PFSK-1 (cell line): ENCODE measurements around the gene ENAM.

ENCODE experiments used
- FOXP2 ChIP-seq: optimal IDR thresholded peaks from 2 replicates; pipeline ENCODE3; 2011; ENCODE audit warnings: borderline replicate concordance, control low read depth, inconsistent platforms; ENCODE audit not compliant: insufficient read depth; ENCODE audit errors: extremely low read length, extremely low read depth
- POLR2AphosphoS5 ChIP-seq: IDR thresholded peaks from 2 replicates; pipeline ENCODE4 v1.6.1; 2012; ENCODE audit warnings: low read depth, mild to moderate bottlenecking, control low read depth, low read length, moderate library complexity
- SIN3A ChIP-seq: IDR thresholded peaks from 2 replicates; pipeline ENCODE4 v1.6.1; 2012; ENCODE audit warnings: mild to moderate bottlenecking, low read length, moderate library complexity, borderline replicate concordance; ENCODE audit not compliant: insufficient read depth
- TAF1 ChIP-seq: IDR thresholded peaks from 2 replicates; pipeline ENCODE4 v1.6.1; 2012; ENCODE audit warnings: low read length, control low read depth, borderline replicate concordance; ENCODE audit not compliant: insufficient read depth
- TF ChIP-seq, protein P1 (sequence below), 2 experiments: IDR thresholded peaks; 2 replicates each; pipeline versions ENCODE4 v1.6.1 to v1.8.0; 2011 to 2012; ENCODE audit warnings: low read depth in 2 of 2, low read length in 2 of 2, control low read depth in 1 of 2, inconsistent platforms in 1 of 2, mild to moderate bottlenecking in 1 of 2, moderate library complexity in 1 of 2; ENCODE audit not compliant: insufficient read depth in 1 of 2

The ENAM gene

DNA sequence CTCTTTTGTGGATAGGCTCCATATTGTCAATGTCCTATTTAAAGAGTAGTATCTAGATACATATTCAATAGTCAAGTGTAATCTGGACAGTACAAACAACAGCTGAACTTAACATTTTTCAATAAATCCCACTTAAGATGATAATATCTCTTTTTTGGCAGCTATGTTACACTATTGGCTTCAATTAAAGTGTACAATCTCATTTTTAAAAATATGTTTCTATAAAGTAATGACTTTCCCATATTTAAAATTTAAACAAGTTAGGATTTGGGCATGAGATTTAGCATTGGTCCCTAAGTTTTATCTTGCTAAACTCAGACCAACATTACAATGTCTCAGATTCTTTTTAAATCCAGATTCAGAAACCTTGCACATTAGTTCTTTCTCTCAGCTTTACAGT is 45.6 kb downstream of the ENAM start:
- TF ChIP-seq FOXP2 (no peak), POLR2AphosphoS5 (no peak), TAF1 (no peak), SIN3A (no peak)
- TF ChIP-seq, protein P1, sequence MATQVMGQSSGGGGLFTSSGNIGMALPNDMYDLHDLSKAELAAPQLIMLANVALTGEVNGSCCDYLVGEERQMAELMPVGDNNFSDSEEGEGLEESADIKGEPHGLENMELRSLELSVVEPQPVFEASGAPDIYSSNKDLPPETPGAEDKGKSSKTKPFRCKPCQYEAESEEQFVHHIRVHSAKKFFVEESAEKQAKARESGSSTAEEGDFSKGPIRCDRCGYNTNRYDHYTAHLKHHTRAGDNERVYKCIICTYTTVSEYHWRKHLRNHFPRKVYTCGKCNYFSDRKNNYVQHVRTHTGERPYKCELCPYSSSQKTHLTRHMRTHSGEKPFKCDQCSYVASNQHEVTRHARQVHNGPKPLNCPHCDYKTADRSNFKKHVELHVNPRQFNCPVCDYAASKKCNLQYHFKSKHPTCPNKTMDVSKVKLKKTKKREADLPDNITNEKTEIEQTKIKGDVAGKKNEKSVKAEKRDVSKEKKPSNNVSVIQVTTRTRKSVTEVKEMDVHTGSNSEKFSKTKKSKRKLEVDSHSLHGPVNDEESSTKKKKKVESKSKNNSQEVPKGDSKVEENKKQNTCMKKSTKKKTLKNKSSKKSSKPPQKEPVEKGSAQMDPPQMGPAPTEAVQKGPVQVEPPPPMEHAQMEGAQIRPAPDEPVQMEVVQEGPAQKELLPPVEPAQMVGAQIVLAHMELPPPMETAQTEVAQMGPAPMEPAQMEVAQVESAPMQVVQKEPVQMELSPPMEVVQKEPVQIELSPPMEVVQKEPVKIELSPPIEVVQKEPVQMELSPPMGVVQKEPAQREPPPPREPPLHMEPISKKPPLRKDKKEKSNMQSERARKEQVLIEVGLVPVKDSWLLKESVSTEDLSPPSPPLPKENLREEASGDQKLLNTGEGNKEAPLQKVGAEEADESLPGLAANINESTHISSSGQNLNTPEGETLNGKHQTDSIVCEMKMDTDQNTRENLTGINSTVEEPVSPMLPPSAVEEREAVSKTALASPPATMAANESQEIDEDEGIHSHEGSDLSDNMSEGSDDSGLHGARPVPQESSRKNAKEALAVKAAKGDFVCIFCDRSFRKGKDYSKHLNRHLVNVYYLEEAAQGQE (IDR thresholded peaks at IDR 0.05; ENCODE audit: insufficient read depth in 1 of 2, low read depth in 2 of 2, low read length in 2 of 2) = no peak

DNA sequence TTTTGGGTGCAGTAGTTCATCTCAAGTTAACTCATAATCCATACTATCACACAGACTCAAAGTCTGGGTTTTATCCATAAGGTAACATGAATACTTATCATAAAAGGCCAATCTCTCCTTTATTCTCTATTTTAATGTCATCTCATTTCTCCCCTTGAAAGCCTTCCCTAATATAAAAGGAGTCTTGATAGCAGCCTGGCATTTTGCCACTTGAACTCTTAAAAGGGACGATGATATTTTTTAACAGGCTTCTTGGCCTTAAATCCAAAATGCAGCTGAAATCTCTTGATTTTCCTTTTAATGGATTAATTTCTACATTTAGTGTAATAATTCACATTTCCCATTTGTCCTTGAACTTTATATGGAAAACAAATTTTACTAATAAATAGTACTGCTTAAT is 46.2 kb downstream of the ENAM start:
- TF ChIP-seq, protein P1 (IDR thresholded peaks at IDR 0.05; ENCODE audit: insufficient read depth in 1 of 2, low read depth in 2 of 2, low read length in 2 of 2) = no peak
- TF ChIP-seq POLR2AphosphoS5 = no peak
- TF ChIP-seq FOXP2 = no peak
- no peak for TF ChIP-seq SIN3A
- no peak for TF ChIP-seq TAF1

DNA sequence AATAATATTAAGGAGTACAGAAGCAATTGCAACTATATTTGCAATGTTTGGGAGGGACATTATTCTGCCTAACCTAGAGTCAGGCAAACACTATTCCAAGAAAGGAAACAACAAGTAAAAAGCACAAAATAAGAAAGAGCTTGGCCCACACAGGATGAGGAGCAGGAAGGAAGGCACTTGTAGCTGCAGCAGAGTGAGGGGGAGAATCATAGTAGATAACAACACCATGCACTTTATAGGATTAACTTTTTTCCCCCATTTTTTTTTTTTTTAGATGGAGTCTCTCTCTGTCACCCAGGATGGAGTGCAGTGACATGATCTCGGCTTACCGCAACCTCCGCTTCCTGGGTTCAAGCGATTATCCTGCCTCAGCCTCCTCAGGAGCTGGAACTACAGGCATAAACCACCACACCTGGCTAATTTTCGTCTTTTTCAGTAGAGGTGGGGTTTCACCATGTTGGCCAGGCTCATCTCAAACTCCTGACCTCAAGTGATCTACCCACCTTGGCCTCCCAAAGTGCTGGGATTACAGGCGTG is 48.1 kb downstream of the ENAM start:
- TF ChIP-seq, protein P1 (IDR thresholded peaks at IDR 0.05; ENCODE audit: insufficient read depth in 1 of 2, low read depth in 2 of 2, low read length in 2 of 2) = no peak
- TF ChIP-seq TAF1 = no peak
- TF ChIP-seq FOXP2 = no peak
- TF ChIP-seq POLR2AphosphoS5 = no peak
- TF ChIP-seq SIN3A = no peak

DNA sequence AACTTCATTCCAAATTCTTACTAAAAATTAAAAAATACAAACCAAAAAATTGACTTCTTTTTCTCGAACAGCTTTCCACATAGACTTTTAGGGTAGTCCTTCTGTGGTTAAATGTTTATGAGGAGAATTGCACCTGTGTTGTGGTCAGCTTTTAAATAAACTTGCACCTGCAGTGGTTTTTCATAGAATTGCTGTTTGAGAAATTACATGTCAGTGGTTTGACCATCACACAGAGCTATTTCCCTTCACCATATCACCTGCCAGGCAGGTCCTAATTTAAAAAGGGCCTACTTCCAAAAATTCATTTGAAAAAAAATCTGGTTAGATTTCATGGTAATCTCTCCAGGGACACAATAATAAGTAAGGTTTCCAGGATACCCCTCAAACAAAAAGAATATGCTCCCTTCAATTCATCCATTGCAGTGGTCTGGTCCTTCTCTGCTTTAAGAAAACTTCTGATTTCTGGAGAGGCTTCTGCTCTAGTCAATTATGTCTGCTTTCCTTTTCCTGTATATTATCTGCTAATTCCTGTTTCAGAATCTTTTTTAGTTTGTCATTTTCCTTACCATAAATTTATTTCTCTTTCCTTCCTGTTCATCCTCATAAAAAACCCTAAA is 49.9 kb downstream of the ENAM start:
- TF ChIP-seq, protein P1 (IDR thresholded peaks at IDR 0.05; ENCODE audit: insufficient read depth in 1 of 2, low read depth in 2 of 2, low read length in 2 of 2) = no peak
- TF ChIP-seq FOXP2 = no peak

DNA sequence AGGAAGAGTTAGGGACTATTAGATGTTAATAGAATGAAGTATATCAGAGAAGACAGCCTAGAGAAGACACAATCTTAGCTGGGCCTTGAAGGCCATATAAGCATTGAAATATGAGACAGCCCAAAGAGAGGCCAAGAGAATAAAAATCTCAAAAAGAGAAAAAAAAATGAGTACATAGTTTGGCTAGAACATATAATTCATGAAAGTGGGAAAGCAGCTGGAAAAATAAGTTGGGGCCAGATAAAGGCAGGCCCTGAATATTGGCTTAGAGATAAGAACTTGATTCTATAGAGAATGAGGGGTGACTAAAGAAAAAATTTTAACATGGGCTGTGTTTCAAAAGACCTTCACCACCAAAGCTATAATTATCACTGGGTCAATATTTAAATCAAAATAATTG is 52.4 kb downstream of the ENAM start:
- no peak for TF ChIP-seq TAF1
